Stimulated activated CD4-positive, alpha-beta T cell treated with anti-CD3 and anti-CD28 coated beads, Interleukin-4, amount 100 ng/mL, for 4 hours (primary cell): ENCODE results near the gene IGFALS.

Experiments
- DNase-seq, 2 experiments: peaks; one replicate each; pipeline ENCODE4 v3.0.0-alpha.2; 2020

IGFALS gene

DNA sequence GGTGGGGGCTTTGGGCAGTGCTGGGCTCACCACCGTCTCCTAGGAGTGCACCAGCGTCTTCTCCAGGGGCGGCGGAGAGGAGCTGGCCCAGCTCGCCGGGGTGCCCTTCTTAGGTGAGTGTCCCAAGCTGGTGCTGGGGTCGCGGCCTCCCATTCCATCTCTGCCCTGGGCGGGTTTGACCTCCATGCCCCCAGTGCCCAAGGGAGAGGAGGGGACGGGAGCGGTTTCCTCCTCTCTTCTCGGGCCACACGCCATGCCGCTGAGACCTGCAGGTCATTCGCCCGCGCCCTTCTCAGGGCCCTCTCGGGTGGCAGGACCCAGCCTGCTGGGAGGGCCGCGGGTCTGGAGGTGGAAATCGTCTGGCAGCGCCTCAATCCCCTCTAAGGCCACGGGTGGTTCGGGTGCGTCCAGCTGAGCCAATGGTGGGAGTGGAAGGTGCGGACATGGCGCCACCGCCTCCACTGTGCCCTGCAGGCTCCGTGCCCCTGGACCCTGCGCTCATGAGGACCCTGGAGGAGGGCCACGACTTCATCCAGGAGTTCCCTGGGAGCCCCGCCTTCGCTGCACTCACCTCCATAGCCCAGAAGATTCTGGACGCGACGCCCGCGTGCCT lies 5.3 kb downstream of the IGFALS start:
- DNase-seq, result no peak

DNA sequence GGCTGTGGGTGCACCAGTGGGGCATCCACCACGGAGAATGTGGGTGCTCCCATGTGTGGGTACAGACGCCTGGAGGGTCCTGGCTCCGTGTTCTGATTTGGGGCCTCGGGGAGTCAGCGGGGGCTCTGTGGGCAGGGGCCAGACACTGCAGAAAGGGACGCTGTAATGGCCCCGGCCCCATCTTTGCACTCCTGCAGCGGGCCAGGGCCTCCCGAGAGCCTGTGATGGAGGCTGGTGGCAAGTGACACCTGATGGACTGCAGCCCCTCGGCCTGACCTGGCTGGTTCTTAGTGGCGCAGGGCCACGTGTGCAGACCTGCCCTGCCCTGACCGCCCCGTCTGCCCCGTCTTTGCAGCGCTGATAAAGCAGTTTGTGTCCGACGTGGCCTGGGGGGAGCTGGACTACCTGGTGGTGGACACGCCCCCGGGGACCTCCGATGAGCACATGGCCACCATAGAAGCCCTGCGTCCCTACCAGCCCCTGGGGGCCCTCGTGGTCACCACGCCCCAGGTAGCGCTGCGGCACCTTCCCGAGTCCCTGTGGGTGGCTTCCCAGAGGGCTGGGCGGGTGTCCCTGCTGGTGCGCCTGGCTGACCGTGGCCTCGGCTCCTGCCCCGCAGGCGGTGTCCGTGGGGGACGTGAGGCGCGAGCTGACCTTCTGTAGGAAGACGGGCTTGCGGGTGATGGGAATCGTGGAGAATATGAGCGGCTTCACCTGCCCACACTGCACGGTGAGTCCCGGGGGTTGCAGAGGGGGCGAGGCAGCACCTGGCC lies 6.0 kb downstream of the IGFALS start:
- DNase-seq, result no peak

DNA sequence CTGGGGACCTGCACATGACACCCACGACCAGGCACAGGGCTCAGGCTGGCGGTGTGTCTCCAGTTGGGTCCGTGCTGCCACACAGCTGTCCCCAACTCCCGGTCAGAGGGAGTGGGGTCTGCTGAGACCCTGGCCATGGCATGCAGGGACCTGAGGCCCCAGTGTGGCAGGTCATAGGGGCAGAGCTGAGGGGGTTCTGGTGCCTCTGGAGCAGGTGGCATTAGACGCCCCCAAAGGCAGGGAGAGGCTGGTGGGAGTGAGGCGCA lies 6.5 kb downstream of the IGFALS start:
- DNase-seq, result no peak

DNA sequence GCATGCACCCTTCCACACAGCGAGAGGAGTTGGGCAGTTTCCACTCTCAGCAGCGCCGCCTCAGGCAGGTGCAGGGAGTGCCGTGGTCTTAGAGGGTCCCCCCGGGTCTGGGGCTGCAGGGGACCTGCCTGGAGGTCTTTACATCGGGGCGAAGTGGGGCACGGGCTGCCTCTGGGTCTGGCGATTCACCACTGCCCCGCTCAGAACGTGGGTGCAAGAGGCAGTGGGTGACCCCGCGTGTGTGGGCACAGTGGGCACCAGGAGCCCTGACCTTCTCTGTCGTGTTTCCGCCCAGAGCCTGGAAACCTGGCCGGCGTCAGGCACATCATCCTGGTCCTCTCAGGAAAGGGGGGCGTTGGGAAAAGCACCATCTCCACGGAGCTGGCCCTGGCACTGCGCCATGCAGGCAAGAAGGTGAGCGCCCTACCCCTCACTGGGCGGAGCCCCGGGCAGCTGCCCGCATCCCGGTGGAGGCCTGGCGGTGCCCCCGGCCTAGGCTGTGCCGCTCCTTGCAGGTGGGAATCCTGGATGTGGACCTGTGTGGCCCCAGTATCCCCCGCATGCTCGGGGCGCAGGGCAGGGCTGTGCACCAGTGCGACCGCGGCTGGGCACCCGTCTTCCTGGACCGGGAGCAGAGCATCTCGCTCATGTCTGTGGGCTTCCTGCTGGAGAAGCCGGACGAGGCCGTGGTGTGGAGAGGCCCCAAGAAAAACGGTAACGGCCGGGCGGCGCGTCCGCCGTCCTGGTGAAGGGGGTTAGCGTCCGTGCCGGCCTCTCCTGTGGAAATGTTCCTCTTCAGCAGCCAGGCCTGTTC lies 7.1 kb downstream of the IGFALS start:
- DNase-seq, result no peak

DNA sequence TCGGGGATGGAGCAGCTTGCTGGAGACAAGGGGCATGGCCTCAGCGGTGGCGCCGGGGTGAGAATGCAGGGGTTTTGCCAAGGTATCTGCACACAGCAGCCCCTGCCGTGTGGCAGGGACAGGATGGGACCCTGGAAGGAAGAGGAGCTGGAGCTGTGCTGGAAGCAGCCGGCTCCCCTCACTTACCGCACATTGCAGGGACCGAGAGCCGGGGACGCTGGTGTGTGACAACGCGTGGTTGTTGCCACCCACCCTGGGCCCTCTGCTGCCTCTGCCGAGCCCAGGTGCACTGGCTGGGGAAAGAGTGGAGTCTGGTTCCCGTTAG lies 7.7 kb downstream of the IGFALS start:
- DNase-seq, result no peak

DNA sequence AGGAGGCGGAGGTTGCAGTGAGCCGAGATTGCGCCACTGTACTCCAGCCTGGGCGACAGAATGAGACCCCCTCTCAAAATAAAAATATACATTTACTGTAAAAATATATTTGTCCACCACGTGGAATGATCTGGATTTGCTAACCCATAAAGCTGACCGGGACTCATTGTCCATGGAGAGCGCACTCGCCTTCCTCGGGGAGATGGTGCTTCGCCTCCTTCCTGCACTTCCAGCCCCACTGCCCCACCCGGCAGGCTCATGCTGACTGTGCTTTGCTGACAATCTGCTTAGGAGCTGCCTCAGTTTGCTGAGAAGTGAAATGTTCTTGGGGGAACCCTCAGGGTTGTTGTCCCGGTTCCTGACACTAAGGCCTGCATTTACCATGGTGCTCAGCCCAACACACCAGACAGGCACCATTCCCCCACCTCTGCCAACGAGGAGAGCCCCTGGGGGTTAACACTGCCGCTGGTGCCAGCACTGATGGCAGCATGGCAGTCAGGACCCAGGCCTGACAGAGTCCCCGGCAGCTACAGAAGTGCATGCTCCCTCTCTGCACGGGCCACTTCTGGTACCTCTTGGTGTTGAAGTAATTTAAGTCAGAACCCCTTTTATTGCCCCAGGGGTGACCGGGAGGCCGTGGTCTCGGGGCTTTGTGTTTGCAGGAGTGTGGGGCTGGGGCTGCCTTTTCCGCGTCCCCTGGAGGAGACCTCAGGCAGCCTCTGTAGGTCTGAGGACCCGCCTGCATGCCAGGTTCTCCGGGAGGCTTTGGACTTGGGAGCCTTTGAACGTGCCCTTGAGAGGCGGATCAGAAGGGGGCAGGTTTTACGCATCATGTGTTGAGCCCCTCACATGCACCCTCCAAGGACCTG lies 8.3 kb downstream of the IGFALS start:
- no peak for DNase-seq

DNA sequence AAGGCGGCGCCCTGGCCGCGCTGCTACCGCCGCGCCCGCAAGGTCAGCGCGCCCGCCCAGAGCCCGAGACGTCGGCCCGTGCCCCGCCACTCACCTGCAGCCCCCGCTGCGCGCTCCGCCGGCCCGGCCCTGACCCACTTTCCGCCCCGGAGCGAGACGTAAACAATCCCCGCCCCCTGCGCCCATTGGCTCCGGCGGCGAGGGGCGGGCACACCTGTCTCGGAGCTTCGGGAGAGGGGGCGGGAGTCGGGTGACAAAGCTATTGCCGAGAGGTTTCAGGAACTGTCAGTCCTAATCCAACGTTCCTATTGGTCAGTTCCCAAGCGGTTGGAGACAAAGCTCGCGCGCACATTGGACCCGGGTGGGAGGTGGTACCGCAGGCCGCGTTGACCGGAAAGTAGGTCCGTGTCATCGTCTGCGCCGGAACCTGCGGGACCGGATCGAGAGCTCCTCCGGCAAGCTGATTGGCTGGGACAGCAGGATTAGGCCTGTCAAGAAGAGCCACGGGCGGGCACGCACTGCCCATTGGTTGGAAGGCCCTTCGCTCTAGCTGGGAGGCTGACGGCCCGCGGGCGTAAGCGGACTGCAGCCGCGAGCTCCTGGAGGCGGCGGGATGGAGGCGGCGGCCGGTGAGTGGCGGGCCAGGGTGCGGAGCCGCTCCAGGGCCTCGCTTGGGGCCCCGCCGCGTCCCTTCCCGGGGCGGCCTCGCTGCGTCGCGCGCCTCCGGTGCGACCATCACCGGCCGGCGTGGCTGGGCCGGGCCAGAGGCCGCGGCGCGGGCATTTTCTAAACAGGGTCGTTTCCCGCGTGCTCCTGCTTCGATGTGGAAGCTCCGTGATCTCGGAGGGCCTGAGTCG lies 10.9 kb downstream of the IGFALS start, which contains the start of the genes NUBP2 and SPSB3:
TSS of gene NUBP2 (plus strand) at position 553 of the 857 bp plus-strand sequence. CDS start at position 614, 61 bp downstream.
TSS of gene SPSB3 (minus strand) at position 164 of the 857 bp plus-strand sequence. CDS start 1,088 bp downstream, outside the sequence.
- peak; percentile 95 for DNase-seq

DNA sequence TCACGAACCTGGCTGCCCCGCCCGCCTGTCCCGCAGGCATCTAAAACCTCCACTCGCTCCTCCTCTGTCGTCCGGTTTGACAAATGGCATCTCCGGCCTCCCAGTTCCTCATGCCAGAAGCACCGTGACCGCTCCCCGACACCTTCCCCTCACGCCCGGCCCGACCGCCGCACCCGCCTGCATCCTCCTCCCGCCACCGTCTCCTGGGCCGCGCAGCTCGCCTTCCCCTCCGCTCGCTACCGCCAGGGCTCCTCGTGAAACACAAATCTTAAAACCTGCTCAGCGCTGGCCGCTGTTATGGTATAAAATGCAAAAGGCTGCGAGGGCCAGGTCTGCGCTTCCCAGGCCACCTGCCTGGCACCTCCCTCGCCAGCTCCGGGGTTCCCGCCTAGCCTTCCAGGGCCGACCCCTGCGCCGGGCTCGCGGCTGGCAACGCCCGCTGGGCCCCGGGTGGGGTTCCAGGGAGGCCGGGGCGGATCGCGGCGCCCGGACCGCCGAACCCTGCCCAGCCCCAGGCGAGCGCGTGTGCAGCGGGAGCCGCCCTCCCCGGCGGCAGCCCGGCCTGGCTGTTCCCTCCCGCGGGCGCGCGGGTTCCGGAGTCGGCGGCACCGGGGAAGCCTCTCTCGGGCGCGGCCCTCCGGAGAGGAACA lies 11.6 kb downstream of the IGFALS start:
- no peak for DNase-seq

DNA sequence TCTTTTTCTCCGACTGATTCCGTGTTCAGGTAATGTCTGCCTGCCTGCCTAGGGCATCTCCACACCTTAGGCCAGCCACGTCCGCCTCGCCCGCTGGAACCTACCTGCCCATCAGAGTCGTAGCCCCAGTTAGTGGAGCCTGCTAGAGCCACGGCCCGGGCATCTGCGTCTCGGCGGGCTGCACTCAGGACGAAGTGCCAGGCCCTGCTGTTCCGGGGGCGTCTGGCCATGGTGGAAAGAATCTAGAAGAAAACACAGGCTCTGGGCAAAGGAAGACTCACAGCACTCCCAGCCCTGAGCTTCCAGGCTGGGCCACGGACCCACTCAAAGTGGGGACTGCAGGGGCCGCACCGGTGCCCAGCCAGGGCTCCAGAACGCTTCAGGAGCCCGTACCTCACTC lies 12.3 kb downstream of the IGFALS start:
- DNase-seq, result no peak

DNA sequence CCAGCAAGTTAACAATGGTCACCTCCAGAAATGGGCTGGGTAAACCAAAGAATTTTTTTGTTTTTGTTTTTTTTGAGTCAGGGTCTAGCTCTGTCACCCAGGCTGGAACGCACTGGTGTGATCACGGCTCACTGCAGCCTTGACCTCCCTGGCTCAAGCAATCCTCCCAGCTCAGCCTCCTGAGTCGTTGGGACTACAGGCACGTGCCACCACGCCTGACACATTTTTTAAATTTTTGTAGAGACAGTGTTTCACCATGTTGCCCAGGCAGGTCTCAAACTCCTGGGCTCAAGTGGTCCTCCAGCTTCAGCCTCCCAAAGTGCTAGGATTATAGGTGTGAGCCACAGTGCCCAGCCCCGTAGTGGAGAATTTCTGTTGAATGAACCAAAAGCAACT lies 12.8 kb downstream of the IGFALS start:
- DNase-seq, result no peak

DNA sequence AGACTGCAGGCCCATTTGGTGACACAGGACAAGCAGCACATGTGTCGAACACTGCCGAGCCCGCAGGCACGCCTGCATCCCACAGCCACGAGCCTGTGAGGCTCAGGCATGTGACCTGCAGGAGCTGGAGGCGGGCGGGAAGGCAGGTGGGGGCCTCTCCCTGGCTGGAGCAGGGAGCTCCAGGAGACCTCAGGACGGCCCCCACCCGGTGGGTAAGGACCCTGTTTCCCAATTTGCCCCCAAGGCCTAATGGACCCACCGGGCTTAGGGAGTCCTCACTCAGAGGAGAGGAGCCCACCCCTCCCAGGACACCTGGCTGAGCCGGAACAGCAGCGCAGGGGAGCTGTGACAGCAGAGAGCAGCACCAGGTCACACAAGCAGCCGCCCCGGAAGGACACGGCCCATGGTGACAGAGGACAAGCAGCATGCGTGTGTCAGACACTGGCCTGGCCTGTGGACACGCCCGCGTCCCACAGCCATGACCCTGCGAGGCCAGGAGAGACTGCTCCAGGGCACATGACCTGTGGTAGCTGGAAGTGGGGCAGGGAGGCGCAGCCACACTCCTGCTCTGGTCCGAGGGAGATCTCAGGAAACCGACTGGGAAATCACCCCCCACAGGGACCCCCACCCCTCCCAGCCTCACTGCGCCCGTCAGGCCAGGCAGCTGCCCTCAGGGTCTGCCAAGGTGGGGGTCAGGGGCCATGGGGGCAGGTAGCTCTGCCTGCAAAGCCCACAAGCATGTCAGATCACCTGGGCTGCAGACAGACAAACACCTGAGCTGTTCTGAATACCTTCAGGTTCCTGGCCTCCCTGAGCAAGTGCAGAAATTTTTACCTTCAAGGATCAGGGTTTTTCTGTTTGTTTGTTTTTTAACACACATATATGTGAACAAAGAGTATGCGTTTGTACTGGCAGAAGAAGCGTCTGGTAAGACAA lies 13.5 kb downstream of the IGFALS start:
- DNase-seq, result no peak

DNA sequence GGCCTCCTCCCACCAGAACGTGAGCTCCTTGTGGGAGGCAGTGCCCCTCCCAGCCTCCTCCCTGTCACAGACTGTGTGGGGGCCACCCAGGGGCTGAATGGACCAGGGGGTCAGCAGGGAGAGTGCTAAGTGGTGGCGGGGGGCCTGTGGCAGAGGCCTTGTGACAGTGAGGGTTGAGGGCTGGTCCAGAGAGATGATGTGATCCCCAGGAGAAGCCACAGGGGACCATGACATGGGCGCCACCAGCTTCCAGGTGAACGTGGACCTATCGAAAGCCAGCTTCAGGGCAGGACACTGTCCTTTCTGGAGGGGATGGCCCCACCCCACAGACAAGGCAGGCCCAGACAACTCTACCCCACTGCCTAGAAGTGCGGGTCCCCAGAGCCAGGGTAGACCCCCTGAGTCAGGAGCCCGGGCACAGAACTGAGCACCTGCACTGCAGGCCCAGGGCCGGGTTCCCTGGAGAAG lies 14.2 kb downstream of the IGFALS start:
- no peak for DNase-seq

DNA sequence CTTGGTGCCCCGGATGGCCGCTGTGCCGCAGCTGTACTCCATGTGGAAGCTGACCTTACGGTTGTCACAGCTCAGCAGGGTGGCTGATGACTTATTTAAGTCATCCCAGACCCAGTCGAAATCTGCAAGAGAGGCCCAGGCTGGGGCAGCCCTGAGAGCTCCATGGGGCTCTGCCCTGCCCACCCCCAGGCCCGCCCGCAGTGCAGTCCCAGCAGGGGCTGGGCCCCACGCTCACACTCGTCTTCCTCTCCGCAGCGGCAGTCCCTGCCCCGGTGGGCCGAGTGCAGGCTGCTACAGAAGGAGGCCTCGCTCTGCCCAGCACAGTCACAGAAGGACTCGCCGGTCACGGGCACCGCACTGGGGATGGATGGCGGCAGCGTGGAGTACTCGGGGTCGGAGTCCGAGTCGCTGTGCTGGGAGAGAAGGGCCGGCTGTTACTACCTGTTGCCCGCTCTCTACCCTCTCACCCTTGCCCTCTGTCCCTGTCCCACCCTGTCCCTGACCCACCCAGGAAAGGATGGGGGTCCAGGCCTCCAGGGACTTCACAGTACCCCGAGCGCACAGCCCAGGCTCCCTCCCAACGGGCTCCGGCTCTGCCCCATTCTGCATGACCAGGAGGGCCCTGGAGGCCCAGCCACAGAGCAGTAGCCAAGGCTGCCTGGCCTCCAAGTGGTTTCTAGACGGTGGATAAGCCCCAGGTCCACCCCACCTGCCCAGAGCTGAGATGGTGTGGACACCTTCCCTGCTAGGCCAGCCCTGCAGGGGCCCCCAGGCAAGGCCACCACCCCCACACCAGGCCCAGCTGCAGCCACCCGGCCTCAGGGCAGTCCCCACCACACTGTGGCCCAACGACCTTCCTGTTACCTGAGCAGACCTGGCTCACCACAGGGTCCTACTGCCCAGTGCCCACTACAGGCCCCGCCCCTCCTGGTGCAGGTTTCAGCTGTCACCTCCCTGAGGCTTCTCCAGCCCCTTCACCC lies 15.0 kb downstream of the IGFALS start:
- no peak for DNase-seq

DNA sequence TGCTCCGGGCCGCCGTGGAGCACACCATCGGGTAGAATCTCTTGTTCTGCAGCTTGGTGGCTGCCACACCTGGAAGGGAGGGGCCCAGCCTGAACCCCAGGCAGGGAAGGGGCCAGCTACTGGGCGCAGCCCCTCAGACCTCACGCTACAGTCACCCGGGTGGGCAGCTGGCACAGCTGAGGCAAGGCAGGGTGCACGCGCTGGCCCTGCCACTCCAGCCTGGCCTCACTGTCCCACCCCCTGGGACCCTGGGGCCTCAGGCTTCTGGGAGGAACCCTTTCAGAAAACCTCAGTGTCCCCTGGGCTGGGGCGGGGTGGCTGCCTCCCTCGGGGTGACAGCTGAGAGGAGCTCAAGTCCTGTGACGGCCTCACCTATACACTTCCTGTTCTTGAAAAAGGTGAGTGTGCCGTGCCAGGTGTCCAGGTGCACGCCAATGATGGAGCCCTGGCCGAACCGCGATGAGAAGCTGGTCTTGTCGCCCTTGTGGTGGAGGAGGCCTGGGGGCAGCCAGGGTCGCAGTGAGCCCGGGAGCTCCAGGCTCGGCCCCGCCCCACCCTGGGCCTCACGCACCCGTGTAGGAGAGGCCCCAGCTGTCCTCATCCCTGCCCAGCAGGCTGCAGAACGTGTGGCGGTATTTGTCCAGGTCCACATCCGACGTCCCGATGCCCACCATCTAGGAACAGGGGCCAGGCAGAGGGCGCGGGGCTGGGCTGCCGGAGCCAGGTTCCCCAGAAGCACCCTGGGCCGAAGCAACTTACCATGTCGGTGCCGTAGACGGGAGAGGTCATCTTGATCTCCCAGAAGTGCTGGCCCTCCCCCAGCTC lies 15.9 kb downstream of the IGFALS start:
- DNase-seq, result no peak

DNA sequence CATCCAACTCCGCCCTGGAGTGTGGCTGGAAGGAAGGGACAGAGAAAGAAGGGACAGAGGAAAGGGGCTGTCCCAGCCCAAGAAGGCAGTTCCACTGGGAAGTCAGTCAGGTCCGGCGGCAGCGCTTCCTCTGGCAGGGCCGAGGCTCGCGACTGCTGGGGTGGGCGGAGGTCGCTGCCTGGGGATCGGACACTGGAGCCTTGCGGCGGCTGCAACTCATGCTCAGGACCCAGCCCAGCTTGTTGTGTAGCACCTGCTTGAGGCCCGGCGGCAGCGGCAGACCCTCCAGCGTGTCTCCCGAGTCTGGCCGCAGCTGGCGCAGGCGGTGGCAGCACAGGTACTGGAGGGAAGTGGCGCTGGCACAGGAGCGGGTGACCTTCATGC lies 16.5 kb downstream of the IGFALS start:
- DNase-seq, result no peak

DNA sequence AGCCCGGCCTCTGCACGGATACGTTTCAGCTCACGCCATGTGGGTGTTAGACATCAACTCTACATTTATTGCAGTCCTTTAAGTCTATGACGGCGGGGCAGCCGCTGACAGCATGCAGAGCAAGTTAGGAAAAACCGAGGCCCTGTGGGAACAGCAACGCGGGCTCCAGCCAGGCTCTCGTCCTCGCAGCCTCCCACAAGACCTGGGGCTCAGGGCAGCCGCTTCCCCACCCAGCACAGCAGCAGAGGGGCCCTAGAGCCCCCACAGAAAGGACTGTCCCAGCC lies 16.9 kb downstream of the IGFALS start:
- DNase-seq, result no peak

DNA sequence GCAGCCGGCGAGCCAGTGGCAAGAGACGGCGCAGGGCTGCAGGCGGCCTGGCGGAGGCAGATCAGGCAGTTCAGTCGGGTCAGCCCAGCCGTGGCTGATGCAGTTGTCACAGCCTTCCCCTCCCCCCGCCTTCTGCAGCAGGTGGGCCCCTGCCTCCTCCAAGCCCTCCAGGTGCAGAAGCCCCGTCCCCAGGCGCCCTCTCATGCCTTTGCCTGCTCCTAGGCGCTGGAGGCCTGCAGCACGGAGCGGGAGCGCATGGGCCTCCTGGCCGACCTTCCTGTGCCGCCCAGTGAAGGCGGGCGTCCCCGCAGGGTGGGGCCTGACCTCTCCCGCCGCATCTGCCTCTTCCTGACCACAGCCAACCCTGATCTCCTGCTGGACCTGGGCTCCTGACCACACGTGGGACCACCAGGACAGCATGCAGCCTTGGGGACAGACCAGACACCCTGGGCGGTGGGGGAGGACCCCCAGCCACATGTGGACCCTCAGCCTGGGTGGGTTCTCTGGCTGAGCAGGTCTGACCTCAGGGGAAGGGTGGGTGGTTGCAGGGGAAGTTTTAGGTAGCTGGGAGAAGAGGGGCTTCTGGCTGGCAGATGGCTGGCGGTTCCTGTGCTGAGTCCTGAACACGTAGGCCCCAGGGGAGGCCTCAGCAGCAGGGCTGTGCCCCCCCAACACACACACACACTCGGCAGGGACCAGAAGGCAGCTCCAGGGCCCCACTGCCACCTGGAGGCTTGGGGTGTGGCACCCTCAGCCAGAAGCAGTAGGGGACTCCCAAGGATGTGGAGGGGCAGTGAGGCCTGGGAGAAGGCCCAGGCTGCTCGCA lies 17.4 kb downstream of the IGFALS start:
- DNase-seq, result no peak
